GM10847 (cell line): ENCODE results near the gene RPUSD3.

Experiments
- POLR2A ChIP-seq: IDR thresholded peaks from 2 replicates; pipeline ENCODE4 v1.6.1; 2011; ENCODE audit not compliant: insufficient read length; ENCODE audit errors: extremely low read depth

Gene RPUSD3

GRCh38 chr3:9810846-9811245 lies 33.0 kb downstream of the RPUSD3 start:
- no peak for TF ChIP-seq POLR2A

GRCh38 chr3:9810433-9810770 lies 33.4 kb downstream of the RPUSD3 start:
- TF ChIP-seq POLR2A = no peak

DNA sequence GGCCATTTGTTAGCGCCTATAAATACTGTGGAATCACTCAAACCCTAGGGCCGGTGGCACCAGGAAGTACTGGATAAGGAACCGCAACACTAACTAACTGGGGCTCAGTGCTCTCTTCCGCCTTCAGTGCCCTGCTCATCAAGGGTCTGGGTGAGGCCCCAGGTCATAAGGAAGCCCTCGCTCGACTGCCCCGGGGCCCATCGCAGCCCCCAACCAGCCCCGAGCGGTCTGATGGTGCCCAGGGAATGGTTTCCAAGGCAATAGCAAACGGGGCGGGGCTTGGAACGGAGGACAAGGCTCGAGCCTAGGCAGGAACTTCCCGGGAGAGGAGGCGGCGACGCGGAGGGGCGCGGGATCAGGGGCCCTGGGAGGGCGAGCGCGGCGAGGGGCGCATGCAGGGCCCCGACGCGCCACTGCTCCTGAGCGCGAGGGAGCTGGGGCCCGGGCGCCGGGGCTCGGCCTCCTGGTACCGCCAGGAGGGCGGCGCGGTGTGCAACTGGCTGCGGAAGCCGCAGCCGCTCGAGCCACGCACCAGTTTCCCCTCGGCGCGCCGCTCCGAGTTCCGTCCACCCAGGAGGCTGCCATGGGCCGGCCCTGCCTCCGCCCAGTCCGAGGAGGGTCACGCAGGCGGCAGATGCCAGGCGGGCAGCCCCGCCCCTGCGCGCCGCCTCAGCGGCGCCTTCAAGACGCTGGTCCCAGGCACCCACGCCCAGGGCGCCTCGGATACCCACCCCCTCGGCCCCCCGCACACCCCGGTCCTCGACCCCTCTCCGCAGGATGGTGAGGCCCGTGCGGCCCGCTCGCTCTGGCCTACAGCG lies 34.0 kb downstream of the RPUSD3 start, which contains the start of gene TTLL3:
TTLL3 (plus strand) TSS at position 648 of the 818 bp plus-strand sequence. CDS start 400 bp downstream, outside the sequence.
- TF ChIP-seq POLR2A = peak; percentile 44

- TF ChIP-seq POLR2A = no peak
Observed at GRCh38 chr3:9809239-9809614, 34.6 kb downstream of the RPUSD3 start.

DNA sequence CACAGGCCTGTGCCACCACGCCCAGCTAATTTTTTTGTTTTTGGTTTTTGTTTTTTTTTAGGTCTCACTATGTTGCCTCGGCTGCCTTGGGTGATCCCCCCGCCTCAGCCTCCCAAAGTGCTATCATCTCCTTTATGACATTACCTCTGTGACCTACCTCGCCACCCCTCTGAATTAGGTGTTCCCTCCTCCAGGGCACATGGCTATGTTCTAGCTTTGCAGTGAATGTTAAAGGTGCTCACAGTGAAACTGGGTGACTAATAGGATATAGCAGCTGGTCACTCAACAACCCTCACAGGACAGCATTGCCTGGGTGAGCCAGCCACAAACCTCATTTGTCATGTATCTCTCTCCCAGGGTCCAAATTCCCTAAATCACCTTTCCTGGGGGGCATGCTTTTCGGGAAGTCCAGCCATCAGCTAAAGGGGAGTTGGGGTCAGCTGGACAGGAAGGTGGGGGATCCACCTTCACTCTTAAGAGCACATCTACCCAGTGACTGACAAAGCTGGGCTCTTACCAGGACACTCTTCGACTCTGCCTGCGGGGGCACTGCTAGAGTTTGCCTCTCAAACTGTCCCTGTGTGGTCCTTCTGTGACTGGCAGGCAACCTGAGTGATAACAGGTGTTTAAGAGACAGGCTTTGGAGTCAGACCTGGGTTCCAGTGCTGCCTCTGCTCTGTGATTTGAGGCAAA lies 35.3 kb downstream of the RPUSD3 start:
- no peak for TF ChIP-seq POLR2A

DNA sequence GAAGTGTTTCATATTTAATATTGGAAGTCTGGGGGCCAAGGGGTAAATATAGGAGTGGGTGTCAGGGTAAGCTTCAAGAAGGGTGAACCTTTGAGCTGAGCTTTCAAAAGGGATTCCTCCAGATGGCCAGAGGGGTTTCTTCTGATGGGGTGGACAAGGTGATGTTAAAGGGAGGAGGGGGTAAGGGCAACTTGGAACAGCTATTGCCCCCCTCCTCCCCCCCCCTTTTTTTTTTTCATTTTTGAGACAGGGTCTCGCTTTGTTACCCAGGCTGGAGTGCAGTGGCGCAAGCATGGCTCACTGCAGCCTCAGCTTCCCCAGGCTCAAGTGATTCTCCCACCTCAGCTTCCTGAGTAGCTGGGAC lies 35.8 kb downstream of the RPUSD3 start:
- TF ChIP-seq POLR2A = no peak

DNA sequence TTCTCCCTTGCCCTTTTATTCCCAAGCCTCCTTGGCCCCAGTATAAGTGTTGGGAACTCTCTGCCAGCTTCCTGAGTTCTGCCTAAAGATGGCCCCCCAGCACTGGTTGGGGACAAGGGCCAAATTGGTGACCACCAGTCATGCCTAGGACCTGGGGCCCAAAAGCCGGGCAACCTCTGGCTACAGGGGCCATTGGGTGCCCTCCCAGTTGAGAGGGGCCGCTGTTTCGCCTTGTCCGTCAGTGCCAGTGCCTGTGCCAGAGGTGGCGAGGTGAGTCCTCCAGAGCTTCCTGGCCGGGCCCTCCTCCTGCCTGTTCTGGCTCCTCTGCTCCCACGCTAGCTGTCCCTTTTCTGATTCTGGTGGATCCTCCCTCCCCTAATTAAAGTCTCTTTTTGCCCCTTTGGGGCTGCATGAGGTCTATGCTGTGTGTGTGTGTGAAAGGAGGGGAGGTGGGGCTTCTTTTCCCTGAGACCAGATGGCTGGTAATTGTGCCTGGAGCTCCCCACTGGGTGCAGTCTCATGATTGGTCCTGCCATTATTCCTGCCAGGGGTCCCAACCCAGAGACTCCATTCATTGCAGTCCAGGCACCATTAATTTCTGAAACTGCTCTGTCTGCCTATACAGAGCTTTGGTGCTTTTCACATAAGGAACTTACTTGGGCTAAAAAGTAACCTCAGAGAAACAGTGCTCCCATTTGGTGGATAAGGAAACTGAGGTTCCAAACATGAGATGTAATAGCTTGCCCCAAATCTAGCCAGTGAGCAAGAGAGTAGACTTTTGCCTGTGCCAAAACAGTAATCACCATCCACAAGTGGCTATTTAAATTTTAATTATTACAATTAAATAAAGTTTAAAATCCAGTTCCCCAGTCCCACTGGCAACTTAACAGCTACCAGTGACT lies 36.9 kb downstream of the RPUSD3 start:
- TF ChIP-seq POLR2A = no peak

DNA sequence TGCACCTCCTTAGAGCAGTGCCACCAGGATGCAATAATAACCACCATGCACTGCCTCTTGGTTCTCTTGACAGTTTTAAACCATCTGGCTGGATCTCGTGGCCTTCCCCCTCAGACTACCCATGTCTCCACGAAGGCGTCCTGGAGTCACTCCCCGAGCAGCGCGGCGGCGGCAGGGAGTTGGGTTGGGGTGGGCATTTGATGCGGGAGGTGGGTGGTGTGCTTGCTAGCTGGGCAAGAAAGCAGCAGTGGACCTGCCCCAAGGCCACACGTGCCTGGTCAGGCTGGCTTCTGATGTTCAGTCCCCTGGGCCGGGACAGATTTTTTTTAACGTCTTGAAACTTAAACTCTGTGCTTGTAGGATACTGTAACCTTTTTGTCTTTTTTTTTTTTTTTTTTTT lies 37.7 kb downstream of the RPUSD3 start:
- TF ChIP-seq POLR2A = no peak

- no peak for TF ChIP-seq POLR2A
Observed at GRCh38 chr3:9804996-9805395, 38.8 kb downstream of the RPUSD3 start.

DNA sequence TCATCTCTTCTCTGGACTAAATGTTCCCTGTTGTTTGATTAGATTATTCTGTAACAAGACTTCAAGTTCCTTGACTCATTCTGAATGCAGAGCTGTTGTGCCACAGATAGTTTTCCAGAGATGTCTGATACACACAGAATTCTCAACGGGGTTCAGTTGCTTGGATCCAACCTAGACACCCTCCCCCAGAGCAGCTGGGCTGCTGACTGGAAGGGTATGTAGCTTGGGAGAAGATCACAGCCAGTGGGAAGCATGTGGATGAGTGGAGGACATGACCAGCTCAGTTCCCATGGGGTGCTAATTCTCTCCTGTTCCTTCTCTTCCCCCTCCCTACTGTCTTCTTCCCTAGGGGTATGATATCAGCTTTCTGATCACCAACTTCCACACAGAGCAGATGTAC lies 40.3 kb downstream of the RPUSD3 start:
- no peak for TF ChIP-seq POLR2A

DNA sequence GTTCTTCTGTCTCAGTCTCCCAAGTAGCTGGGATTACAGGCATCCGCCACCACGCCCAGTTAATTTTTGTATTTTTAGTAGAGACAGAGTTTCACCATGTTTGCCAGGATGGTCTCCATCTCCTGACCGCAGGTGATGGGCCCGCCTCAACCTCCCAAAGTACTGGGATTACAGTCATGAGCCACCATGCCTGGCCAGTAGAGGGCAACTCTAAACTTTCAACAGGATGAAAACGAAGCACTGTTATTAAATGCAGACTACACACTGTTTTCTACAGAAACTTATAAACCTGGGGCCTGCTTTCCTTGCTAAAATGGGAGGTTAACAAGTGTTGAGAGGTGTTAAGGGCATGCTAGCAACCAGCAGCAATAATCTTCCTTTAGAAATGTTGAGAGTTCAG lies 43.3 kb downstream of the RPUSD3 start:
- no peak for TF ChIP-seq POLR2A

GRCh38 chr3:9797196-9797945 lies 46.4 kb downstream of the RPUSD3 start:
- no peak for TF ChIP-seq POLR2A

DNA sequence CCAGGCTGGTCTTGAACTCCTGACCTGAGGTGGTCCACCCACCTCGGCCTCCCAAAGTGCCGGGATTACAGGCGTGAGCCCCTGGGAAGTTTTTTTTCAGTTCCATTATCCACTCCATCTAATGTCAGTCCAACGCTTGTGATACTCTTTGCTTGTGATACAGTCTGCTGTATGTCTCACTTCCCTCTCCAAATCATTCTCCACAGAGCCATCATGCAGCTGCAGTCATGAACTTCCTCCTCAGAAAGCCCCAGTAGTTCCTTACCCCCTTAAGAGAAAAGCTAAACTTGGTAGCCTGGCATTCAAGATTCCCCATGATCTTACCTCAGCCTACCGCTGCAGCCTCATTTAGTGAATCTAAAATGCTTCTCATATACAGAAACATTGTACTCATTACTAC lies 48.6 kb downstream of the RPUSD3 start:
- TF ChIP-seq POLR2A = no peak

- TF ChIP-seq POLR2A = no peak
Observed at GRCh38 chr3:9794400-9794799, 49.4 kb downstream of the RPUSD3 start.

DNA sequence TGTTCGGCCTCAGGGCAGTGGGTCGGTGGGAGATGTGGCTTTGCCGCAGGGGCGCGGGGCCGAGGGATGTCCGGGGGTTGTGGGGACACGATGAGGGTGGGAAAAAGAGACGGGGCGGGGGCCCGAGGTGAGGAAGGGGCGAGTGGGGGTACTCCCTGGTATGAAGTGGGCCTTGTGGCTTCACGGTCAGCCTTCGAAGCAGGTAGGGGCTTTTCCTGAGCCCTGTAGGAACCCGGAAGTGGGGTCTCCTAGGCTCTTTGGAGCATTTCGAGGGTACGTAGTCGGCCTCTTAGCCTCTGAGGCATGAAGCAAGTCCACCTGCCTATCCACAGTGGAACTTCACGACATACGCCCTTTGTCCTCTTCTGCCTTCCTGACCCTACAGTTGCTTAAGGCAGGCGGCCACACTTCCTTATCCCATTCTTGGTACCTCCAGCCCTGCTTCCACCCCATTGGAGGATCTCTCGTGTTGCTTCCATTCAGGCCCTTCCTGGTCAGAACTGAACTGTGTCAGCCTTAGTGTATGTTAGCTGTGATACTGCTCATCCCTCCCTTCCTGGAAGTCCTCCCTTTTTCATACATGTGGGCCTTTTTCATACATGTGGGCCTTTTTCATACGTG lies 50.5 kb downstream of the RPUSD3 start:
- TF ChIP-seq POLR2A = no peak
